Kidney (tissue), 14 donors: Measurements from ENCODE around the gene CRADD. TPM values are rescaled to one million over a fixed set of nuclear protein-coding genes. Genes with fewer than 3 reads are reported as not detected.
A peak's percentile ranks its signal among the peaks of the same experiment; 100 is the strongest.

Source experiments
- DNase-seq, 5 donors: peaks; one replicate each; pipeline ENCODE4 v3.0.0-alpha.2; 2013 to 2020
- FAIRE-seq: peaks from 2 replicates; lab custom pipeline; 2012; peaks lifted over from hg19 to GRCh38; lab: Jason Lieb, UNC
- H3K27ac ChIP-seq, 2 donors: one replicate each; pipeline ENCODE4 v1.7.0; 2013; ENCODE audit warnings: low read depth in 2 of 2, low read length in 2 of 2, inconsistent platforms in 1 of 2
- H3K27me3 ChIP-seq: one replicate; pipeline ENCODE4 v1.7.1; 2013; ENCODE audit warnings: low read length, inconsistent platforms; ENCODE audit not compliant: control insufficient read depth, insufficient read depth
- H3K36me3 ChIP-seq, 3 donors: one replicate each; pipeline versions ENCODE4 v1.7.0 to v1.7.1; 2013; ENCODE audit warnings: low read length in 3 of 3, control low read depth in 1 of 3, inconsistent platforms in 1 of 3; ENCODE audit not compliant: insufficient read depth in 3 of 3, control insufficient read depth in 2 of 3
- H3K4me1 ChIP-seq, 3 donors: one replicate each; pipeline versions ENCODE4 v1.7.0 to v1.7.1; 2013; ENCODE audit warnings: low read length in 3 of 3, inconsistent platforms in 1 of 3, low read depth in 1 of 3; ENCODE audit not compliant: control insufficient read depth in 2 of 3, insufficient read depth in 2 of 3
- H3K4me3 ChIP-seq, 3 donors: one replicate each; pipeline versions ENCODE4 v1.7.0 to v1.8.1; 2013; ENCODE audit warnings: low read length in 3 of 3, control low read depth in 1 of 3, inconsistent platforms in 1 of 3
- H3K9ac ChIP-seq, 3 donors: one replicate each; pipeline versions ENCODE4 v1.7.0 to v1.7.1; 2013; ENCODE audit warnings: low read length in 3 of 3, control low read depth in 1 of 3, inconsistent platforms in 1 of 3
- H3K9me3 ChIP-seq, 3 donors: one replicate each; pipeline versions ENCODE4 v1.7.0 to v1.7.1; 2013; ENCODE audit warnings: low read length in 3 of 3, control low read depth in 1 of 3, inconsistent platforms in 1 of 3; ENCODE audit not compliant: control insufficient read depth in 2 of 3, insufficient read depth in 1 of 3
- CTCF ChIP-seq: IDR thresholded peaks from 3 replicates; pipeline ENCODE4 v1.5.1; 2012; ENCODE audit warnings: mild to moderate bottlenecking, moderate library complexity, borderline replicate concordance; ENCODE audit not compliant: insufficient read depth; ENCODE audit errors: extremely low read depth
- intact Hi-C: fragments of 100-400 bp; cut with DNase I; formaldehyde crosslinking; loops from one replicate; pipeline ENCODE4 v1.11.1; 2022
- polyA plus RNA-seq: library from polyadenylated mRNA; stranded (reverse); fragments of 350-450 nt; fragmentation: Illumina TruSeq; extraction: RNeasy Lipid Tissue Mini Kit (QIAGEN cat#74804); gene quantifications from one replicate; pipeline ENCODE4 v1.2.3, GENCODE V29; 2014; ENCODE audit warnings: low read depth, low replicate concordance; ENCODE audit not compliant: insufficient read depth
- total RNA-seq: library from RNA; stranded (reverse); fragmentation: NEBNext Ultra II Directional; extraction: Animal tissue kit (Norgen Biotek cat#: 25700); gene quantifications from one replicate; pipeline ENCODE4 v1.2.1, GENCODE V29; 2021
- donor health status: control.
- donor health status: control.
- donor health status: control.
- donor health status: control.
- donor health status: control.
- donor health status: DM: yes; HTN: yes; CAD: no.
- donor health status: Normal renal cell carcinoma (clear cell type).

The CRADD gene
- total and polyA plus RNA-seq, 2 donors from 2014 or later = 19.1 to 28.8 TPM

GRCh38 chr12:93918262-93918661 lies 241.1 kb downstream of the CRADD start:
- H3K36me3 ChIP-seq = no peaks in the 10 kb centered on the region
- no peak overlapping the region for H3K4me3 ChIP-seq
- no peaks in the 10 kb centered on the region for H3K9me3 ChIP-seq
- DNase-seq (no peak), FAIRE-seq (no peak)
- H3K27ac ChIP-seq = peak overlapping the region; percentile 15 to 67
- intact Hi-C loops = no loop called here
- H3K9ac ChIP-seq = no peak overlapping the region
- H3K4me1 ChIP-seq = no peaks in the 10 kb centered on the region
- no peaks in the 10 kb centered on the region for H3K27me3 ChIP-seq
- TF ChIP-seq CTCF = no peak

- Histone ChIP-seq H3K4me1 (no peaks in the 10 kb centered on the region), H3K27ac (peak overlapping the region in 1 of 2 donors; percentile 67), H3K9me3 (no peaks in the 10 kb centered on the region), H3K9ac (no peak overlapping the region), H3K27me3 (no peaks in the 10 kb centered on the region), H3K4me3 (no peak overlapping the region), H3K36me3 (no peaks in the 10 kb centered on the region)
- no peak for DNase-seq
- no peak for FAIRE-seq
- intact Hi-C loops = no loop called here
- TF ChIP-seq CTCF = no peak
Observed at GRCh38 chr12:93918900-93919299, 241.7 kb downstream of the CRADD start.

GRCh38 chr12:93921521-93921920 lies 244.3 kb downstream of the CRADD start:
- H3K4me1 ChIP-seq = no peaks in the 10 kb centered on the region
- FAIRE-seq (no peak), DNase-seq (no peak)
- H3K4me3 ChIP-seq = no peak overlapping the region
- H3K9me3 ChIP-seq = peaks cover 0 to 3% (median 0%) of the 10 kb centered on the region in 3 donors
- no peaks in the 10 kb centered on the region for H3K36me3 ChIP-seq
- no peak for TF ChIP-seq CTCF
- intact Hi-C loops = no loop called here
- no peak overlapping the region for H3K9ac ChIP-seq
- H3K27me3 ChIP-seq = no peaks in the 10 kb centered on the region
- no peak overlapping the region for H3K27ac ChIP-seq

GRCh38 chr12:93922583-93923006 lies 245.4 kb downstream of the CRADD start:
- Histone ChIP-seq H3K4me1 (no peaks in the 10 kb centered on the region), H3K9ac (no peak overlapping the region), H3K27me3 (no peaks in the 10 kb centered on the region), H3K4me3 (no peak overlapping the region), H3K36me3 (no peaks in the 10 kb centered on the region), H3K27ac (no peak overlapping the region), H3K9me3 (peaks cover 0 to 3% (median 0%) of the 10 kb centered on the region in 3 donors)
- intact Hi-C loops = no loop called here
- TF ChIP-seq CTCF = no peak
- no peak for FAIRE-seq
- no peak for DNase-seq
